ENCODE results near the gene FAM163B.

FAM163B gene

GRCh38 chr9:133591116-133591910, 17.9 kb downstream of the FAM163B start:
- DNase-seq (ENCODE audit: extremely low read depth, insufficient read length): no peak
- no peaks in the 10 kb centered on the region for H3K36me3 ChIP-seq (ENCODE audit: control insufficient read depth, insufficient read depth, low read length)
- H3K27me3 ChIP-seq (replicated peaks; ENCODE audit: control insufficient read depth, insufficient read depth, low read length): no peaks in the 10 kb centered on the region
- H3K4me3 ChIP-seq (replicated peaks; ENCODE audit: low read depth, low read length): no peak overlapping the region
- TF ChIP-seq CTCF (IDR thresholded peaks at IDR 0.05; ENCODE audit: insufficient read depth, low read length, poor library complexity, severe bottlenecking): no peak

- Histone ChIP-seq H3K27me3 (replicated peaks; ENCODE audit: control insufficient read depth, insufficient read depth, low read length) (peaks cover 1% of the 10 kb centered on the region; the same call in 1 of the 2 replicates), H3K4me3 (replicated peaks; ENCODE audit: low read depth, low read length) (no peak overlapping the region), H3K36me3 (ENCODE audit: control insufficient read depth, insufficient read depth, low read length) (no peaks in the 10 kb centered on the region)
- no peak for DNase-seq (ENCODE audit: extremely low read depth, insufficient read length)
- no peak for TF ChIP-seq CTCF (IDR thresholded peaks at IDR 0.05; ENCODE audit: insufficient read depth, low read length, poor library complexity, severe bottlenecking)
Observed at GRCh38 chr9:133590231-133590855, 18.8 kb downstream of the FAM163B start.

GRCh38 chr9:133589454-133590227, 19.5 kb downstream of the FAM163B start:
- Histone ChIP-seq H3K4me3 (replicated peaks; ENCODE audit: low read depth, low read length) (no peak overlapping the region), H3K36me3 (ENCODE audit: control insufficient read depth, insufficient read depth, low read length) (no peaks in the 10 kb centered on the region), H3K27me3 (replicated peaks; ENCODE audit: control insufficient read depth, insufficient read depth, low read length) (peaks cover 1% of the 10 kb centered on the region; the same call in 1 of the 2 replicates)
- no peak for DNase-seq (ENCODE audit: extremely low read depth, insufficient read length)
- peak; percentile 79 for TF ChIP-seq CTCF (IDR thresholded peaks at IDR 0.05; ENCODE audit: insufficient read depth, low read length, poor library complexity, severe bottlenecking)

GRCh38 chr9:133587466-133587865, 21.7 kb downstream of the FAM163B start:
- no peak overlapping the region for H3K4me3 ChIP-seq (replicated peaks; ENCODE audit: low read depth, low read length)
- no peak for TF ChIP-seq CTCF (IDR thresholded peaks at IDR 0.05; ENCODE audit: insufficient read depth, low read length, poor library complexity, severe bottlenecking)
- no peak for DNase-seq (ENCODE audit: extremely low read depth, insufficient read length)
- peaks cover 3% of the 10 kb centered on the region; the same call in 1 of the 2 replicates for H3K27me3 ChIP-seq (replicated peaks; ENCODE audit: control insufficient read depth, insufficient read depth, low read length)
- no peaks in the 10 kb centered on the region for H3K36me3 ChIP-seq (ENCODE audit: control insufficient read depth, insufficient read depth, low read length)

- H3K27me3 ChIP-seq (replicated peaks; ENCODE audit: control insufficient read depth, insufficient read depth, low read length): peaks cover 3% of the 10 kb centered on the region; the same call in 1 of the 2 replicates
- DNase-seq (ENCODE audit: extremely low read depth, insufficient read length): no peak
- H3K4me3 ChIP-seq (replicated peaks; ENCODE audit: low read depth, low read length): no peak overlapping the region
- TF ChIP-seq CTCF (IDR thresholded peaks at IDR 0.05; ENCODE audit: insufficient read depth, low read length, poor library complexity, severe bottlenecking): no peak
- H3K36me3 ChIP-seq (ENCODE audit: control insufficient read depth, insufficient read depth, low read length): no peaks in the 10 kb centered on the region
Observed at GRCh38 chr9:133587051-133587450, 22.1 kb downstream of the FAM163B start.
